HepG2 (cell line): Measurements from ENCODE around the gene GPN2. TPM values are rescaled to one million over a fixed set of nuclear protein-coding genes. Genes with fewer than 3 reads are reported as not detected.

Source experiments
- ATAC-seq: fragments of 200-7000 bp; cut with Tn5 transposase; 3 replicates; pipeline ENCODE4 v1.9.1; 2020; ENCODE audit warnings: mild to moderate bottlenecking, moderate library complexity
- BruUV-seq: library from RNA; stranded (reverse); fragments of 400-500 nt; replicated peaks from 2 replicates; lab custom pipeline; 2021; lab: Mats Ljungman, UMichigan
- CTCF ChIA-PET: fragments of 300-600 bp; formaldehyde crosslinking; extraction: SDS; loops from one replicate; lab custom pipeline; 2021; ENCODE audit warnings: low total read pairs, inconsistent platforms, low intra/inter-chr PET ratio; lab: Yijun Ruan, JAX
- POLR2A ChIA-PET: fragments of 350-600 bp; sonication (Branson Sonifier 250); formaldehyde crosslinking; loops from one replicate; lab custom pipeline; 2020; ENCODE audit warnings: antibody characterized with exemption, inconsistent platforms; lab: Yijun Ruan, JAX
- DNase-seq: peaks from one replicate; pipeline ENCODE4 v3.0.0-alpha.2; 2015; ENCODE audit warnings: low spot score
- FAIRE-seq: peaks from 3 replicates; lab custom pipeline; 2011; peaks lifted over from hg19 to GRCh38; lab: Jason Lieb, UNC
- H2AFZ ChIP-seq: one replicate; pipeline ENCODE4 v1.6.1; 2011; ENCODE audit warnings: low read length, inconsistent platforms
- H3K27ac ChIP-seq: fragments of 300-600 bp; 3 replicates; pipeline ENCODE4 v1.8.0; 2011; ENCODE audit warnings: mixed run types, mild to moderate bottlenecking, mixed read lengths, low read length, inconsistent platforms; ENCODE audit not compliant: insufficient read depth; ENCODE audit errors: extremely low read length
- H3K27me3 ChIP-seq, 2 experiments: fragments of 200-600 bp in 1 of 2; 2 replicates in 1 of 2; 3 replicates in 1 of 2; pipeline versions ENCODE4 v1.6.0 to v1.8.0; 2011; ENCODE audit warnings: low read length in 2 of 2, mild to moderate bottlenecking in 2 of 2, moderate library complexity in 2 of 2, inconsistent platforms in 1 of 2; ENCODE audit not compliant: insufficient read depth in 2 of 2, control insufficient read depth in 1 of 2
- H3K36me3 ChIP-seq, 2 experiments: fragments of 200-600 bp in 1 of 2; replicated peaks in 1 of 2; 2 replicates in 1 of 2; 3 replicates in 1 of 2; pipeline versions ENCODE4 v1.5.1 to v1.8.0; 2011; ENCODE audit warnings: low read length in 2 of 2, inconsistent platforms in 1 of 2; ENCODE audit not compliant: insufficient read depth in 2 of 2, control insufficient read depth in 1 of 2
- H3K4me1 ChIP-seq: 2 replicates; pipeline ENCODE4 v1.5.1; 2012; ENCODE audit warnings: low read length, inconsistent platforms; ENCODE audit not compliant: insufficient read depth
- H3K4me2 ChIP-seq: 2 replicates; pipeline ENCODE4 v1.6.0; 2011; ENCODE audit warnings: low read depth, low read length, inconsistent platforms
- H3K4me3 ChIP-seq, 3 experiments: fragments of 200-600 bp in 1 of 3; sonication (generic), shearing (Covaris generic) in 1 of 3; replicated peaks in 1 of 3; 2 replicates each; pipeline ENCODE4 v1.5.1; 2011 to 2016; ENCODE audit warnings: low read length in 3 of 3, inconsistent platforms in 2 of 3, low read depth in 2 of 3, mild to moderate bottlenecking in 2 of 3, control low read depth in 1 of 3, mixed read lengths in 1 of 3; ENCODE audit not compliant: insufficient read depth in 1 of 3
- H3K79me2 ChIP-seq: one replicate; pipeline ENCODE4 v1.6.1; 2011; ENCODE audit warnings: low read length, inconsistent platforms; ENCODE audit not compliant: insufficient read depth
- H3K9ac ChIP-seq: 2 replicates; pipeline ENCODE4 v1.6.0; 2011; ENCODE audit warnings: mild to moderate bottlenecking, low read depth, low read length, inconsistent platforms; ENCODE audit not compliant: insufficient read depth
- H3K9me3 ChIP-seq: 2 replicates; pipeline ENCODE4 v1.5.1; 2012; ENCODE audit warnings: mild to moderate bottlenecking, low read length
- H4K20me1 ChIP-seq: 2 replicates; pipeline ENCODE4 v1.6.0; 2011; ENCODE audit warnings: inconsistent platforms, mild to moderate bottlenecking, low read length, moderate library complexity; ENCODE audit not compliant: insufficient read depth
- ATAD3A ChIP-seq: sonication (generic); formaldehyde crosslinking; IDR thresholded peaks from 2 replicates; pipeline ENCODE4 v1.4.0; 2020; ENCODE audit warnings: missing genetic modification reagents
- CTCF ChIP-seq: sonication (generic); formaldehyde crosslinking; IDR thresholded peaks from 2 replicates; pipeline ENCODE4 v1.5.0; 2020; ENCODE audit warnings: mild to moderate bottlenecking, missing genetic modification reagents, moderate library complexity
- GATAD2A ChIP-seq: IDR thresholded peaks from 2 replicates; pipeline ENCODE4 v1.6.1; 2016
- GZF1 ChIP-seq: sonication (generic); formaldehyde crosslinking; IDR thresholded peaks from 2 replicates; pipeline ENCODE4 v1.5.1; 2020; ENCODE audit warnings: mild to moderate bottlenecking, missing genetic modification reagents
- HIC2 ChIP-seq: sonication (generic); formaldehyde crosslinking; IDR thresholded peaks from 2 replicates; pipeline ENCODE4 v1.9.0; 2022; ENCODE audit warnings: low read depth, missing genetic modification reagents
- HNF4A ChIP-seq: sonication (generic); formaldehyde crosslinking; IDR thresholded peaks from 2 replicates; pipeline ENCODE4 v1.4.0; 2020; ENCODE audit warnings: missing genetic modification reagents
- MAZ ChIP-seq, 2 experiments: sonication (generic) in 1 of 2; formaldehyde crosslinking in 1 of 2; IDR thresholded peaks; 2 replicates each; pipeline versions ENCODE4 v1.5.0 to v1.6.1; 2012 to 2020; ENCODE audit warnings: low read depth in 2 of 2, mild to moderate bottlenecking in 2 of 2, borderline replicate concordance in 1 of 2, improper control_type of control experiment in 1 of 2, low read length in 1 of 2, missing genetic modification reagents in 1 of 2, moderate library complexity in 1 of 2
- PHF8 ChIP-seq: sonication (generic); formaldehyde crosslinking; IDR thresholded peaks from 2 replicates; pipeline ENCODE4 v1.5.0; 2020; ENCODE audit warnings: missing genetic modification reagents
- RFXAP ChIP-seq: sonication (generic); formaldehyde crosslinking; IDR thresholded peaks from 2 replicates; pipeline ENCODE4 v1.4.0; 2020; ENCODE audit warnings: missing genetic modification reagents, borderline replicate concordance
- SMC3 ChIP-seq: IDR thresholded peaks from 2 replicates; pipeline ENCODE4 v1.6.1; 2011; ENCODE audit warnings: low read length, improper control_type of control experiment
- SRSF1 ChIP-seq: fragments of 200-400 bp; formaldehyde crosslinking; optimal IDR thresholded peaks from 2 replicates; pipeline ENCODE3; 2017; ENCODE audit warnings: mild to moderate bottlenecking, low read depth, low read length, moderate library complexity
- THYN1 ChIP-seq: sonication (generic); formaldehyde crosslinking; IDR thresholded peaks from 2 replicates; pipeline ENCODE4 v1.8.1; 2023; ENCODE audit warnings: low read depth, mild to moderate bottlenecking, moderate library complexity, missing genetic modification reagents, borderline replicate concordance
- ZNF280D ChIP-seq: sonication (generic); formaldehyde crosslinking; IDR thresholded peaks from 2 replicates; pipeline ENCODE4 v1.5.1; 2020; ENCODE audit warnings: mild to moderate bottlenecking, missing genetic modification reagents
- ZSCAN21 ChIP-seq: sonication (generic); formaldehyde crosslinking; IDR thresholded peaks from 2 replicates; pipeline ENCODE4 v1.8.0; 2022; ENCODE audit warnings: mild to moderate bottlenecking, missing genetic modification reagents, moderate library complexity, borderline replicate concordance
- WGBS: methylation state at CpG from one replicate; pipeline ENCODE4 v1.1.6; 2017; ENCODE audit warnings: low lambda C conversion rate; 5-methylcytosine and 5-hydroxymethylcytosine counted together
- in situ Hi-C: cut with HindIII; loops from 2 replicates; pipeline ENCODE4 v1.10.0; 2017; ENCODE audit warnings: low pct_unique_long_range_greater_than_20kb; ENCODE audit not compliant: extremely low pct_ligation_motif_present
- intact Hi-C: fragments of 100-400 bp; cut with micrococcal nuclease; formaldehyde crosslinking; loops from one replicate; pipeline ENCODE4 v1.10.0; 2022; ENCODE audit not compliant: unreplicated experiment
- polyA plus RNA-seq, 8 experiments: library from polyadenylated mRNA; depleted of rRNA in 3 of 8; stranded (reverse) in 7 of 8; unstranded in 1 of 8; fragments of >200 nt; fragmentation: Illumina TruSeq in 4 of 8; extraction: Trizol in 4 of 8; gene quantifications; 2 replicates each; pipeline versions ENCODE4 v1.2.1 to v1.2.3, GENCODE V29; 2011 to 2016; ENCODE audit warnings: low read depth in 4 of 8, missing spikeins in 1 of 8, mixed read lengths in 1 of 8; ENCODE audit not compliant: insufficient read depth in 1 of 8
- total RNA-seq, 5 experiments: library from RNA; depleted of rRNA; stranded (reverse); fragments of >200 nt; fragmentation: Illumina TruSeq; extraction: Trizol; gene quantifications; 2 replicates each; pipeline ENCODE4 v1.2.3, GENCODE V29; 2016; ENCODE audit warnings: low read depth in 1 of 5

GPN2 gene
- total and polyA plus RNA-seq, 2 of the 13 experiments (the other 11 are each of a cell fraction or from before 2014, with no cell fraction given) = 19.3 to 38.9 TPM

- intact Hi-C loops (no loop called here), in situ Hi-C loops (no loop called here)
- peak; percentile 38 for DNase-seq
- Histone ChIP-seq H3K9ac (peak within 1 kb of the TSS; percentile 73), H3K79me2 (peaks cover 22% of the 10 kb centered on the region), H4K20me1 (peaks cover 4% of the 10 kb centered on the region; the same call in 1 of the 2 replicates), H3K27ac (peak within 1 kb of the TSS; percentile 69), H3K4me1 (peaks cover 73% of the 10 kb centered on the region), H3K27me3 (no peaks in the 10 kb centered on the region; a peak in 1 of 5 replicates), H2AFZ (peak within 1 kb of the TSS; percentile 27), H3K4me3 (peak within 1 kb of the TSS; percentile 79 to 83 (median 83)), H3K4me2 (peak within 1 kb of the TSS; percentile 95), H3K36me3 (no peaks in the 10 kb centered on the region), H3K9me3 (no peaks in the 10 kb centered on the region)
- CTCF ChIA-PET = no interaction called here
- POLR2A ChIA-PET = interaction anchor here (0.8 to 1.4 kb wide), 3 partner anchors 14 to 39 kb away, joined by 3 to 4 read pairs (median 4); partner anchors contain the start of gene PIGV
- no TSS peak for BruUV-seq
- 0% methylated on average over 7 of the region's 107 CpGs for WGBS
- no peak for FAIRE-seq
- ATAC-seq = peak; percentile 78
- TF ChIP-seq MAZ (IDR thresholded peaks at IDR 0.05; ENCODE audit: borderline replicate concordance, low read depth, low read length) = 0 out of 2 replicates have a peak, but pooled peaks have one; percentile 25
- no peak for TF ChIP-seq MAZ (CRISPR knock-in tag; IDR thresholded peaks at IDR 0.05; ENCODE audit: low read depth)
- TF ChIP-seq SRSF1 = no peak
- TF ChIP-seq ZSCAN21 = 0 out of 2 replicates have a peak, but pooled peaks have one; percentile 11
- TF ChIP-seq RFXAP (CRISPR knock-in tag) = 0 out of 2 replicates have a peak, but pooled peaks have one; percentile 23
- TF ChIP-seq GATAD2A (CRISPR knock-in tag) = no peak
- TF ChIP-seq THYN1 (CRISPR knock-in tag) = no peak
- 0 out of 2 replicates have a peak, but pooled peaks have one; percentile 29 for TF ChIP-seq HNF4A
- TF ChIP-seq SMC3 = no peak
- peak; percentile 46; the same call in 1 of the 2 replicates for TF ChIP-seq HIC2 (CRISPR knock-in tag)
- 0 out of 2 replicates have a peak, but pooled peaks have one; percentile 32 for TF ChIP-seq ZNF280D (CRISPR knock-in tag)
- TF ChIP-seq PHF8 = peak; percentile 63
- no peak for TF ChIP-seq GZF1 (CRISPR knock-in tag)
- peak; percentile 58 for TF ChIP-seq CTCF (CRISPR knock-in tag)
- no peak for TF ChIP-seq ATAD3A
Measured at GRCh38 chr1:26826261-26827105, 63.6 kb downstream of the GPN2 start, which contains the start of gene ZDHHC18. Gene ZDHHC18, plus strand, starts transcription at chr1:26826688. Its CDS starts 117 bp downstream, at chr1:26826805.
